Measurements from ENCODE around the gene ALOX15. TPM values are rescaled to one million over a fixed set of nuclear protein-coding genes. Genes with fewer than 3 reads are reported as not detected.
A peak's percentile ranks its signal among the peaks of the same experiment; 100 is the strongest.
"Not testable (repeated sequence)": the region's sequence is repeated elsewhere in the genome, so short reads cannot be mapped to it uniquely, and the experiment has no call there.

Gene ALOX15
- total RNA-seq, 4 donors from 2014 or later = not detected

GRCh38 chr17:4605826-4606225 is 35.7 kb downstream of the ALOX15 start:
- no peaks in the 10 kb centered on the region for H3K9me3 ChIP-seq
- DNase-seq = peak in 1 of 3 donors; percentile 59
- H3K27ac ChIP-seq = peak overlapping the region in 3 of 4 donors; percentile 7 to 50 (median 25)
- H3K4me3 ChIP-seq = no peak overlapping the region
- H3K27me3 ChIP-seq = no peaks in the 10 kb centered on the region
- peaks cover 0 to 12% (median 0%) of the 10 kb centered on the region in 4 donors for H3K4me1 ChIP-seq
- TF ChIP-seq POLR2A (IDR thresholded peaks at IDR 0.05) (no peak), CTCF (IDR thresholded peaks at IDR 0.05) (no peak)
- no peaks in the 10 kb centered on the region for H3K36me3 ChIP-seq

GRCh38 chr17:4604736-4605135 is 36.7 kb downstream of the ALOX15 start:
- H3K4me1 ChIP-seq = peaks cover 0 to 12% (median 0%) of the 10 kb centered on the region in 4 donors

GRCh38 chr17:4604111-4604644 is 37.3 kb downstream of the ALOX15 start:
- Histone ChIP-seq H3K27ac (peak overlapping the region in 1 of 4 donors; percentile 4), H3K4me3 (no peak overlapping the region), H3K9me3 (no peaks in the 10 kb centered on the region), H3K4me1 (peaks cover 0 to 12% (median 0%) of the 10 kb centered on the region in 4 donors), H3K27me3 (no peaks in the 10 kb centered on the region), H3K36me3 (no peaks in the 10 kb centered on the region)
- DNase-seq = peak in 1 of 3 donors; percentile 54
- no peak for TF ChIP-seq POLR2A (IDR thresholded peaks at IDR 0.05)
- no peak for TF ChIP-seq CTCF (IDR thresholded peaks at IDR 0.05)

More at GRCh38 chr17:4604736-4605135, 36.7 kb downstream of the ALOX15 start:
- not testable (repeated sequence) for DNase-seq, H3K27me3 ChIP-seq, H3K9me3 ChIP-seq, H3K36me3 ChIP-seq, H3K4me3 ChIP-seq
- peak overlapping the region in 1 of 4 donors; percentile 4 for H3K27ac ChIP-seq

- TF ChIP-seq CTCF (IDR thresholded peaks at IDR 0.05) (no peak), POLR2A (IDR thresholded peaks at IDR 0.05) (no peak)
- Histone ChIP-seq H3K4me3 (no peak overlapping the region), H3K27ac (no peak overlapping the region), H3K4me1 (peaks cover 0 to under 1% (median 0%) of the 10 kb centered on the region in 4 donors), H3K27me3 (no peaks in the 10 kb centered on the region), H3K36me3 (no peaks in the 10 kb centered on the region), H3K9me3 (no peaks in the 10 kb centered on the region)
- DNase-seq = no peak
These were observed 39.4 kb downstream of the ALOX15 start for GRCh38 chr17:4602041-4602440.

- H3K4me1 ChIP-seq = no peaks in the 10 kb centered on the region
- no peak overlapping the region for H3K27ac ChIP-seq
- H3K27me3 ChIP-seq = no peaks in the 10 kb centered on the region
- no peaks in the 10 kb centered on the region for H3K9me3 ChIP-seq
- H3K4me3 ChIP-seq = no peak overlapping the region
- no peaks in the 10 kb centered on the region for H3K36me3 ChIP-seq
- TF ChIP-seq CTCF (IDR thresholded peaks at IDR 0.05) (no peak), POLR2A (IDR thresholded peaks at IDR 0.05) (no peak)
- no peak for DNase-seq
These were observed 40.2 kb downstream of the ALOX15 start for GRCh38 chr17:4601326-4601725.

- Histone ChIP-seq H3K4me3 (no peak overlapping the region), H3K27me3 (no peaks in the 10 kb centered on the region), H3K36me3 (no peaks in the 10 kb centered on the region), H3K27ac (peak overlapping the region in 1 of 4 donors; percentile 57), H3K4me1 (no peaks in the 10 kb centered on the region), H3K9me3 (no peaks in the 10 kb centered on the region)
- no peak for DNase-seq
- TF ChIP-seq POLR2A (IDR thresholded peaks at IDR 0.05) (no peak), CTCF (IDR thresholded peaks at IDR 0.05) (no peak)
These were observed 40.9 kb downstream of the ALOX15 start for GRCh38 chr17:4600563-4600962.
